Naive thymus-derived CD4-positive, alpha-beta T cell (primary cell): Measurements from ENCODE around the gene CLDN18. TPM values are rescaled to one million over a fixed set of nuclear protein-coding genes. Genes with fewer than 3 reads are reported as not detected.
A peak's percentile ranks its signal among the peaks of the same experiment; 100 is the strongest.

Experiments used
- ATAC-seq: fragments of 150-1000 bp; cut with Tn5 transposase; 2 replicates; pipeline ENCODE4 v1.10.0; 2021; ENCODE audit warnings: mild to moderate bottlenecking, moderate library complexity
- CTCF ChIA-PET: fragments of 350-600 bp; sonication (Branson Sonifier 250); formaldehyde crosslinking; loops from one replicate; lab custom pipeline; 2021; ENCODE audit warnings: antibody characterized with exemption; lab: Charles Lee
- POLR2A ChIA-PET: fragments of 350-600 bp; sonication (Branson Sonifier 250); formaldehyde crosslinking; loops from one replicate; lab custom pipeline; 2021; ENCODE audit warnings: antibody characterized with exemption, inconsistent platforms; lab: Charles Lee
- DNase-seq, 9 donors: peaks; one replicate each; pipeline versions ENCODE4 v3.0.0 to v3.0.0-alpha.2; 2020 to 2022; ENCODE audit warnings: mixed read lengths in 1 of 9
- H3K27ac ChIP-seq: one replicate; pipeline ENCODE4 v1.7.0; 2013; ENCODE audit warnings: mild to moderate bottlenecking, low read depth, low read length, moderate library complexity
- H3K27me3 ChIP-seq, 2 donors: one replicate each; pipeline ENCODE4 v1.7.0; 2013; ENCODE audit warnings: low read length in 2 of 2, mild to moderate bottlenecking in 2 of 2, moderate library complexity in 2 of 2; ENCODE audit not compliant: control insufficient read depth in 2 of 2, insufficient read depth in 2 of 2
- H3K36me3 ChIP-seq, 3 experiments: 1 replicate in 2 of 3; 2 replicates in 1 of 3; pipeline ENCODE4 v1.7.0; 2013; ENCODE audit warnings: low read length in 3 of 3, mild to moderate bottlenecking in 3 of 3, moderate library complexity in 1 of 3; ENCODE audit not compliant: insufficient read depth in 3 of 3, control insufficient read depth in 2 of 3
- H3K4me1 ChIP-seq, 2 donors: one replicate each; pipeline ENCODE4 v1.7.0; 2013; ENCODE audit warnings: low read length in 2 of 2, mild to moderate bottlenecking in 2 of 2, moderate library complexity in 1 of 2; ENCODE audit not compliant: control insufficient read depth in 2 of 2, insufficient read depth in 2 of 2
- H3K4me3 ChIP-seq: 2 replicates; pipeline ENCODE4 v1.7.0; 2013; ENCODE audit warnings: mild to moderate bottlenecking, low read length
- H3K9me3 ChIP-seq, 3 experiments: 1 replicate in 2 of 3; 2 replicates in 1 of 3; pipeline ENCODE4 v1.7.0; 2013; ENCODE audit warnings: low read length in 3 of 3; ENCODE audit not compliant: control insufficient read depth in 2 of 3
- H3K27ac Mint-ChIP-seq, 9 donors: one replicate each; pipeline ENCODE4 v1.8.0; 2020 to 2022; ENCODE audit warnings: mixed read lengths in 9 of 9, mild to moderate bottlenecking in 8 of 9, moderate library complexity in 5 of 9, inconsistent platforms in 2 of 9
- H3K27me3 Mint-ChIP-seq, 5 donors: one replicate each; pipeline ENCODE4 v1.8.0; 2021 to 2022; ENCODE audit warnings: mixed read lengths in 5 of 5, mild to moderate bottlenecking in 1 of 5
- H3K36me3 Mint-ChIP-seq, 5 donors: one replicate each; pipeline ENCODE4 v1.8.0; 2020 to 2022; ENCODE audit warnings: mixed read lengths in 5 of 5, mild to moderate bottlenecking in 3 of 5, inconsistent platforms in 1 of 5
- H3K4me1 Mint-ChIP-seq, 7 donors: one replicate each; pipeline ENCODE4 v1.8.0; 2020 to 2022; ENCODE audit warnings: mixed read lengths in 7 of 7, mild to moderate bottlenecking in 3 of 7, inconsistent platforms in 1 of 7
- H3K4me3 Mint-ChIP-seq, 10 donors: one replicate each; pipeline ENCODE4 v1.8.0; 2020 to 2022; ENCODE audit warnings: mild to moderate bottlenecking in 10 of 10, mixed read lengths in 10 of 10, moderate library complexity in 6 of 10, inconsistent platforms in 2 of 10
- H3K9me3 Mint-ChIP-seq, 11 donors: one replicate each; pipeline ENCODE4 v1.8.0; 2020 to 2022; ENCODE audit warnings: mixed read lengths in 11 of 11, mild to moderate bottlenecking in 4 of 11, inconsistent platforms in 1 of 11, moderate library complexity in 1 of 11
- intact Hi-C, 2 donors: fragments of 100-400 bp; cut with micrococcal nuclease; formaldehyde crosslinking; loops; one replicate each; pipeline ENCODE4 v1.15.1; 2023
- polyA plus RNA-seq, 2 donors: library from polyadenylated mRNA; unstranded; fragments of 300-500 nt; fragmentation: Illumina TruSeq; gene quantifications; one replicate each; pipeline ENCODE4 v1.2.3, GENCODE V29; 2021
- total RNA-seq, 6 experiments: library from RNA in 5 of 6; stranded (reverse) in 5 of 6; gene quantifications; 1 replicate in 5 of 6; 2 replicates in 1 of 6; pipeline ENCODE4 v1.2.3 and lab custom pipeline; 2021 to 2026

The CLDN18 gene
- total and polyA plus RNA-seq, 7 experiments from 2014 or later = not detected

DNA sequence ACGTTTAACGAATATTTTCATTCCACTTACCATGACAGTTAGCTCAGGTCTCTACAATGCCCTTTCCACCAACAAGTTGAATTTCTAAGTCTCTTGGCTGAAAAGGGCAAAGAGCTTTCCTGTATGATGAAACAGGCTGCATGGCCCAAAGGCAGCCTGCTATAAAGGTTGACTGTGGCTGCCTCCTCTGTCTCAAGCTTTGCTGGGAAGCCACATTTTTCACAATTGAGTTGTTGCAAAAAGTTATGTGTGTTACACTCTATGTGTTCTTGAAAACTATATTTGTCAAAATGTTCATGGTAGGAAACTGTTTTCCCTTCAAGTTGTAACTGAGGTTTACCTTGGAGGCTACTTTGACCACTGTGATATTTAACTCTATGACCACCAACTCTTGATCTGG is 56.0 kb downstream of the CLDN18 start:
- no peaks in the 10 kb centered on the region for H3K9me3 Mint-ChIP-seq
- ChIA-PET POLR2A (no interaction called here), CTCF (interaction anchor here (1.1 kb wide), 1 partner anchor 47 kb away, joined by 3 read pairs; no protein-coding TSS in a partner anchor)
- peak overlapping the region in 1 of 9 donors; percentile 48 for H3K27ac Mint-ChIP-seq
- no peaks in the 10 kb centered on the region for H3K27me3 ChIP-seq
- no peak overlapping the region for H3K27ac ChIP-seq
- H3K4me3 ChIP-seq = no peak overlapping the region
- peaks cover 0 to 8% (median 0%) of the 10 kb centered on the region in 7 donors for H3K4me1 Mint-ChIP-seq
- H3K4me3 Mint-ChIP-seq = no peak overlapping the region
- H3K36me3 Mint-ChIP-seq = no peaks in the 10 kb centered on the region
- no peaks in the 10 kb centered on the region for H3K36me3 ChIP-seq
- ATAC-seq (no peak), DNase-seq (no peak)
- no peaks in the 10 kb centered on the region for H3K9me3 ChIP-seq
- intact Hi-C loops = loop anchor here (5.0 kb wide), 5 partner anchors 106 to 851 kb away; partner anchors contain the start of genes CEP70 (in 1 of the 2), DBR1 (in 1 of the 2) and NME9 (in 1 of the 2)
- H3K4me1 ChIP-seq = no peaks in the 10 kb centered on the region
- peaks cover 0 to 12% (median 5%) of the 10 kb centered on the region in 5 donors for H3K27me3 Mint-ChIP-seq

DNA sequence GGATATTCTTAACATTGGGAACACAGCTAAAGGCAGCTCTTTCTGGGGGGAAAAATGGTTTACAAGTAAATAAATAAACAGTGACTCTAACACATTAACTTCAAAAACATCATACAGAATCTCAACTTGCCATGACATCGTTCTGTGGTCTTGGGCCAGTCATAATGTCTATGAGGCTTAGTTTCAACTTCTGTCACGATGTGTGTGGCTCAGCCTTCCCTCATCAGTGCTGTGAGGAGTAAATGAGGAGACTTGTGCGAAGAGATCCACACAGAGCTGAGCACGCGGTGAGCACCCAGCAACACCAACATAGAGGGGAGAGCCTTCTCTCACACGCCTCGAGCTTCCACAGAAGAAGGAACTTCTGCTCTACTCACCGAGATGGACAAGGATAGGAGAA is 56.4 kb downstream of the CLDN18 start:
- H3K36me3 Mint-ChIP-seq = no peaks in the 10 kb centered on the region
- H3K27me3 ChIP-seq = no peaks in the 10 kb centered on the region
- POLR2A ChIA-PET = no interaction called here
- intact Hi-C loops = loop anchor here (5.0 kb wide), 5 partner anchors 106 to 851 kb away; partner anchors contain the start of genes CEP70 (in 1 of the 2), DBR1 (in 1 of the 2) and NME9 (in 1 of the 2)
- H3K4me3 ChIP-seq = no peak overlapping the region
- DNase-seq = peak in 1 of 9 donors; percentile 37
- no peaks in the 10 kb centered on the region for H3K36me3 ChIP-seq
- no peaks in the 10 kb centered on the region for H3K4me1 ChIP-seq
- H3K27ac Mint-ChIP-seq = peak overlapping the region in 1 of 9 donors; percentile 48
- H3K4me1 Mint-ChIP-seq = peaks cover 0 to 8% (median 0%) of the 10 kb centered on the region in 7 donors
- H3K27me3 Mint-ChIP-seq = peaks cover 0 to 12% (median 7%) of the 10 kb centered on the region in 5 donors
- H3K9me3 Mint-ChIP-seq = no peaks in the 10 kb centered on the region
- ATAC-seq = no peak
- peak overlapping the region in 1 of 10 donors; percentile 19 for H3K4me3 Mint-ChIP-seq
- no peak overlapping the region for H3K27ac ChIP-seq
- CTCF ChIA-PET = interaction anchor here (1.1 kb wide), 1 partner anchor 46 kb away, joined by 3 read pairs; no protein-coding TSS in a partner anchor
- H3K9me3 ChIP-seq = no peaks in the 10 kb centered on the region

DNA sequence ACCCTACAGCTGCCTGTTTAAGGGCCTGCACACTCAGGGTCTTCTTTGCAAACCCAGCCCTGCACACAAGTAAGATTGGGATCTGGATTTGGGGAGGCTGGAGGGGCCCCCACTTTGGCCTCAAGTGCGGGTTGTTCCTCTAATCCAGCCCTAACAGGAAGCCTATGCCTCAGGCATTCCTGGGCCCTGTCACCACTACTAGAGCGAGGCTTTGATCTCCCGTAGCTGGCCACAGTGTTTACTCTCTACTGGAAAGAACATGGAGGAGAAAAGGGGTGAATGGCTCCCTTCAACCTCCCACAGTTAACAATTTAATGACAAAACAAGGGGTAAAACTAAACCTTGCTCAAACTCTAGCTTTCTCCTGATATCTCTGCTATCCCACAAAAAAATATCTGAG is 57.0 kb downstream of the CLDN18 start:
- H3K9me3 Mint-ChIP-seq = no peaks in the 10 kb centered on the region
- ATAC-seq (no peak), DNase-seq (no peak)
- intact Hi-C loops = loop anchor here (5.0 kb wide), 5 partner anchors 105 to 850 kb away; partner anchors contain the start of genes CEP70 (in 1 of the 2), DBR1 (in 1 of the 2) and NME9 (in 1 of the 2)
- Histone ChIP-seq H3K9me3 (no peaks in the 10 kb centered on the region), H3K4me3 (no peak overlapping the region), H3K27ac (no peak overlapping the region), H3K27me3 (no peaks in the 10 kb centered on the region), H3K4me1 (no peaks in the 10 kb centered on the region), H3K36me3 (no peaks in the 10 kb centered on the region)
- H3K36me3 Mint-ChIP-seq = no peaks in the 10 kb centered on the region
- no peak overlapping the region for H3K27ac Mint-ChIP-seq
- ChIA-PET POLR2A (no interaction called here), CTCF (interaction anchor here (1.0 kb wide), 1 partner anchor 15 kb away, joined by 3 read pairs; no protein-coding TSS in a partner anchor)
- H3K4me3 Mint-ChIP-seq = no peak overlapping the region
- peaks cover 0 to 8% (median 0%) of the 10 kb centered on the region in 7 donors for H3K4me1 Mint-ChIP-seq
- H3K27me3 Mint-ChIP-seq = peaks cover 0 to 12% (median 7%) of the 10 kb centered on the region in 5 donors

DNA sequence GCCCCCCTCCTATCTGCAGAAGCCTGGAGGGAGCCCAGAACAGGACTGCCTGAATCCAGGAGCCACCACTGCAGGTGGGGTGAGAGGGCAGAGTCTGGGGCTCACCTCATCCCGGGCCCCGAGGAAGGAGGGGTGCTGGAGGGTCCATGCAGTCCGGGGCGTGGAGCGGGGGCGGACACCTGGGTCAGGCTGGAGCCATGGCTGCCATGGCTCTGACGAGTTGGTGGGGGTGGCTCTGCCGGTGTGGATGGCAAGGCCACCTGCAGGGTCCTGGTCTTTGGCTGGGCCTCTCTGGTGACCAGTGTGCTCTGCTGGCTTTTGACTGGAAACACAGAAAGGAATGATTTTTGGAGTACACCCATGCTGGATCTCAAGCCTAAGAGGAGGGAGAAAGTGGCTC is 58.1 kb downstream of the CLDN18 start:
- intact Hi-C loops = loop anchor here (1.0 to 5.0 kb wide), 8 partner anchors 51 to 849 kb away; partner anchors contain the start of genes CEP70 (in 1 of the 2), DBR1 (in 1 of the 2) and NME9 (in 1 of the 2)
- Histone ChIP-seq H3K4me1 (no peaks in the 10 kb centered on the region), H3K27ac (no peak overlapping the region), H3K36me3 (no peaks in the 10 kb centered on the region), H3K9me3 (no peaks in the 10 kb centered on the region), H3K27me3 (no peaks in the 10 kb centered on the region), H3K4me3 (no peak overlapping the region)
- Mint-ChIP-seq H3K27ac (no peak overlapping the region), H3K36me3 (no peaks in the 10 kb centered on the region), H3K9me3 (peaks cover 0 to under 1% (median 0%) of the 10 kb centered on the region in 11 donors), H3K4me1 (peaks cover 0 to 8% (median 0%) of the 10 kb centered on the region in 7 donors), H3K4me3 (no peak overlapping the region), H3K27me3 (peaks cover 0 to 12% (median 7%) of the 10 kb centered on the region in 5 donors)
- ChIA-PET CTCF (interaction anchor here (1.0 kb wide), 1 partner anchor 16 kb away, joined by 3 read pairs; no protein-coding TSS in a partner anchor), POLR2A (no interaction called here)
- DNase-seq (no peak), ATAC-seq (no peak)

DNA sequence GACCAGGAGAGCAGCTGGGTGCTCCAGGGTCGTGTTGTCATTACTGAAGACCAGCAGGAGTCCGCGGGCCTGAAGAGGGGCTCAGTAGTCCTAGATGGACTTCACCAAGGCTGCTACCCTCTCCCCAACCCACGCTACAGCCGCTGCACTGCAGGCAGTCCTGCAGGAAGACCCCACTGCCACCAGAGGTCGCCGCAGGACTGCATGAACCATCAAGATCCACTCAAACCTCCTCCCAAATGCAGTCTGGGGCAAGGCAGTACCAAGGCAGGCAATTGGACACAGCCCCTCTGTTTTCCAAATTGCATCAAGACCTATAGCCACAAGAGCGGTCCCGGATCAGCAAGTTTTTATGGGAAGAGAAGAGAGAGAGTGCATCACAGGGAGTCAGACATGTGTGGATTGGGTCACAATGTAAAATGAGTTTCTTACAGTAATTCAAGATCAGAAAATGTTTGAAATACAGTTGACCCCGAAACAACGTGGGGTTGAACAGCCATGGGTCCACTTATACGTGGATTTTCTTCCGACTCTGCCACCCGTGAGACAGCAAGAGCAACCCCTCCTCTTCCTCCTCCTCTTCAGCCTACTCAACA is 58.7 kb downstream of the CLDN18 start:
- H3K27ac Mint-ChIP-seq = no peak overlapping the region
- H3K36me3 ChIP-seq = no peaks in the 10 kb centered on the region
- peaks cover 6 to 15% (median 12%) of the 10 kb centered on the region in 5 donors for H3K27me3 Mint-ChIP-seq
- DNase-seq = peak; percentile 36 to 78 (median 55)
- POLR2A ChIA-PET = no interaction called here
- ATAC-seq = peak; percentile 85
- H3K9me3 Mint-ChIP-seq = peaks cover 0 to 7% (median 0%) of the 10 kb centered on the region in 11 donors
- no peaks in the 10 kb centered on the region for H3K9me3 ChIP-seq
- no peak overlapping the region for H3K27ac ChIP-seq
- peaks cover 0 to 8% (median 0%) of the 10 kb centered on the region in 7 donors for H3K4me1 Mint-ChIP-seq
- intact Hi-C loops = loop anchor here (1.0 to 5.0 kb wide), 9 partner anchors 51 to 855 kb away; partner anchors contain the start of genes CEP70 (in 1 of the 2), DBR1 (in 1 of the 2) and NME9 (in 1 of the 2)
- H3K27me3 ChIP-seq = no peaks in the 10 kb centered on the region
- H3K36me3 Mint-ChIP-seq = no peaks in the 10 kb centered on the region
- H3K4me1 ChIP-seq = no peaks in the 10 kb centered on the region
- CTCF ChIA-PET = interaction anchor here (0.7 to 1.5 kb wide), 4 partner anchors 14 to 855 kb away, joined by 3 to 10 read pairs (median 3); no protein-coding TSS in a partner anchor
- no peak overlapping the region for H3K4me3 ChIP-seq
- H3K4me3 Mint-ChIP-seq = no peak overlapping the region

DNA sequence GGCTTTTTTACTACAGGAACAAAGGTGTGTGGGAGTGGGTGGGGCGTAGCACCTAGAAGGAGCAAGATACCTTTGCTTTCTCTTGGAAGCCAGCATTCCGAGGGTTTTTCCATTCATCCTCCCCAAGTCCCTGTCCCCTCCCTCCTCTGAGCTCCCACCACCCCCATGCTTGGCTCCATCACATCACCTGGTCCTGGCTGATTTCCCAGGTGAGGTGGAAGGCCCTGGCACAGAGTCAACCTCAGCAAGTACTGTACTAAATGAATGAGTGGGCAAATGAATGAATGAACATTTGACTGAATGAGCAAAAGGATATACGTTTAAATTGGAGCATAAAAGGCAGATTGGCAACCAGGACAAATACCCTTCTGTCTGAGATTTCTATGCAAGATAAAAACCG is 60.0 kb downstream of the CLDN18 start:
- no peak overlapping the region for H3K27ac Mint-ChIP-seq
- intact Hi-C loops = no loop called here
- no peak overlapping the region for H3K4me3 ChIP-seq
- no peaks in the 10 kb centered on the region for H3K9me3 ChIP-seq
- no peaks in the 10 kb centered on the region for H3K27me3 ChIP-seq
- ChIA-PET CTCF (interaction anchor here (1.1 to 1.5 kb wide), 3 partner anchors 49 to 1463 kb away, joined by 3 to 10 read pairs (median 3); no protein-coding TSS in a partner anchor), POLR2A (no interaction called here)
- DNase-seq (no peak), ATAC-seq (no peak)
- H3K4me1 ChIP-seq = no peaks in the 10 kb centered on the region
- H3K4me1 Mint-ChIP-seq = peaks cover 0 to 8% (median 0%) of the 10 kb centered on the region in 7 donors
- peaks cover 7 to 22% (median 12%) of the 10 kb centered on the region in 5 donors for H3K27me3 Mint-ChIP-seq
- H3K36me3 ChIP-seq = no peaks in the 10 kb centered on the region
- no peak overlapping the region for H3K27ac ChIP-seq
- no peak overlapping the region for H3K4me3 Mint-ChIP-seq
- peaks cover 0 to 12% (median 0%) of the 10 kb centered on the region in 11 donors for H3K9me3 Mint-ChIP-seq
- H3K36me3 Mint-ChIP-seq = no peaks in the 10 kb centered on the region
